Astrocyte (in vitro differentiated cells and primary cell): Measurements from ENCODE around the gene GABBR2. TPM values are rescaled to one million over a fixed set of nuclear protein-coding genes. Genes with fewer than 3 reads are reported as not detected.

Source experiments
- DNase-seq: peaks from one replicate; pipeline ENCODE4 v3.0.0-alpha.2; 2010; ENCODE audit warnings: low read depth
- FAIRE-seq: peaks from 2 replicates; lab custom pipeline; 2011; peaks lifted over from hg19 to GRCh38; lab: Jason Lieb, UNC
- H2AFZ ChIP-seq: 2 replicates; pipeline ENCODE4 v1.6.0; 2012; ENCODE audit warnings: low read depth, low read length, inconsistent platforms
- H3K27ac ChIP-seq: 2 replicates; pipeline ENCODE4 v1.5.1; 2011; ENCODE audit warnings: low read depth, low read length, inconsistent platforms
- H3K27me3 ChIP-seq: 2 replicates; pipeline ENCODE4 v1.6.0; 2011; ENCODE audit warnings: low read length, inconsistent platforms; ENCODE audit not compliant: insufficient read depth
- H3K36me3 ChIP-seq: 2 replicates; pipeline ENCODE4 v1.5.1; 2011; ENCODE audit warnings: low read length, inconsistent platforms; ENCODE audit not compliant: insufficient read depth
- H3K4me1 ChIP-seq: 2 replicates; pipeline ENCODE4 v1.5.1; 2011; ENCODE audit warnings: low read length, inconsistent platforms; ENCODE audit not compliant: insufficient read depth
- H3K4me2 ChIP-seq: 2 replicates; pipeline ENCODE4 v1.6.0; 2012; ENCODE audit warnings: low read length, inconsistent platforms
- H3K4me3 ChIP-seq: 2 replicates; pipeline ENCODE4 v1.5.1; 2011; ENCODE audit warnings: low read depth, mild to moderate bottlenecking, low read length, inconsistent platforms; ENCODE audit not compliant: insufficient read depth
- H3K79me2 ChIP-seq: 2 replicates; pipeline ENCODE4 v1.6.0; 2012; ENCODE audit warnings: mild to moderate bottlenecking, low read length, inconsistent platforms; ENCODE audit not compliant: insufficient read depth
- H3K9ac ChIP-seq: 2 replicates; pipeline ENCODE4 v1.6.0; 2012; ENCODE audit warnings: mild to moderate bottlenecking, low read length, inconsistent platforms
- H3K9me3 ChIP-seq: 2 replicates; pipeline ENCODE4 v1.5.1; 2012; ENCODE audit warnings: low read depth, mild to moderate bottlenecking, low read length, inconsistent platforms; ENCODE audit not compliant: insufficient read depth
- H4K20me1 ChIP-seq: 2 replicates; pipeline ENCODE4 v1.6.0; 2012; ENCODE audit warnings: low read length, inconsistent platforms; ENCODE audit not compliant: insufficient read depth
- H3K27ac Mint-ChIP-seq: one replicate; pipeline ENCODE4 v1.8.0; 2021; ENCODE audit warnings: mild to moderate bottlenecking, mixed read lengths; ENCODE audit not compliant: unreplicated experiment
- H3K27me3 Mint-ChIP-seq: one replicate; pipeline ENCODE4 v1.8.0; 2021; ENCODE audit warnings: low read depth, mixed read lengths; ENCODE audit not compliant: unreplicated experiment
- H3K36me3 Mint-ChIP-seq: one replicate; pipeline ENCODE4 v1.8.0; 2021; ENCODE audit warnings: low read depth, mixed read lengths; ENCODE audit not compliant: unreplicated experiment
- H3K4me1 Mint-ChIP-seq: one replicate; pipeline ENCODE4 v1.8.0; 2021; ENCODE audit warnings: low read depth, mixed read lengths; ENCODE audit not compliant: unreplicated experiment
- H3K4me3 Mint-ChIP-seq: one replicate; pipeline ENCODE4 v1.8.0; 2021; ENCODE audit warnings: mild to moderate bottlenecking, moderate library complexity, mixed read lengths; ENCODE audit not compliant: unreplicated experiment
- H3K9me3 Mint-ChIP-seq: one replicate; pipeline ENCODE4 v1.8.0; 2021; ENCODE audit warnings: mild to moderate bottlenecking, mixed read lengths; ENCODE audit not compliant: unreplicated experiment
- CTCF ChIP-seq: IDR thresholded peaks from 2 replicates; pipeline ENCODE4 v1.5.1; 2011; ENCODE audit warnings: low read depth, mild to moderate bottlenecking, inconsistent platforms, low read length, moderate library complexity; ENCODE audit not compliant: insufficient read depth
- EZH2 ChIP-seq: IDR thresholded peaks from 2 replicates; pipeline ENCODE4 v1.6.1; 2012; ENCODE audit warnings: mild to moderate bottlenecking, low read length, inconsistent platforms; ENCODE audit not compliant: insufficient read depth
- total RNA-seq: library from RNA; stranded (reverse); gene quantifications from 2 replicates; pipeline ENCODE4 v1.2.1, GENCODE V29; 2021

GABBR2 gene
- total RNA-seq, 1 donor from 2014 or later = 2.0 TPM

GRCh38 chr9:98552331-98552730 lies 156.4 kb downstream of the GABBR2 start:
- Histone ChIP-seq H3K36me3 (no peaks in the 10 kb centered on the region), H3K27me3 (no peaks in the 10 kb centered on the region), H3K4me2 (peak overlapping the region; percentile 70), H3K4me3 (no peak overlapping the region), H3K9ac (peak overlapping the region; percentile 46), H3K4me1 (peaks cover 30% of the 10 kb centered on the region), H3K9me3 (no peaks in the 10 kb centered on the region), H4K20me1 (no peaks in the 10 kb centered on the region), H3K27ac (peak overlapping the region; percentile 71), H2AFZ (no peak overlapping the region), H3K79me2 (no peaks in the 10 kb centered on the region)
- no peak for TF ChIP-seq EZH2
- TF ChIP-seq CTCF = no peak
- DNase-seq (peak; percentile 68), FAIRE-seq (no peak)
- H3K9me3 Mint-ChIP-seq = no peaks in the 10 kb centered on the region
- H3K27ac Mint-ChIP-seq = no peak overlapping the region
- H3K27me3 Mint-ChIP-seq = peaks cover 14% of the 10 kb centered on the region
- H3K4me1 Mint-ChIP-seq = peaks cover 28% of the 10 kb centered on the region
- no peak overlapping the region for H3K4me3 Mint-ChIP-seq
- H3K36me3 Mint-ChIP-seq = no peaks in the 10 kb centered on the region

GRCh38 chr9:98551511-98552286 lies 157.0 kb downstream of the GABBR2 start:
- H3K36me3 ChIP-seq = no peaks in the 10 kb centered on the region
- peaks cover 14% of the 10 kb centered on the region for H3K27me3 Mint-ChIP-seq
- H4K20me1 ChIP-seq = no peaks in the 10 kb centered on the region
- peak overlapping the region; percentile 70 for H3K27ac Mint-ChIP-seq
- no peaks in the 10 kb centered on the region for H3K27me3 ChIP-seq
- H3K9ac ChIP-seq = peak overlapping the region; percentile 46
- no peaks in the 10 kb centered on the region for H3K79me2 ChIP-seq
- peaks cover 28% of the 10 kb centered on the region for H3K4me1 Mint-ChIP-seq
- no peak overlapping the region for H2AFZ ChIP-seq
- H3K4me1 ChIP-seq = peaks cover 30% of the 10 kb centered on the region
- no peak for TF ChIP-seq EZH2
- DNase-seq (peak; percentile 99), FAIRE-seq (peak; percentile 43)
- peak overlapping the region; percentile 71 for H3K27ac ChIP-seq
- peak overlapping the region; percentile 70 for H3K4me2 ChIP-seq
- no peaks in the 10 kb centered on the region for H3K9me3 ChIP-seq
- H3K9me3 Mint-ChIP-seq = no peaks in the 10 kb centered on the region
- no peak overlapping the region for H3K4me3 ChIP-seq
- H3K36me3 Mint-ChIP-seq = no peaks in the 10 kb centered on the region
- H3K4me3 Mint-ChIP-seq = no peak overlapping the region

- peaks cover 30% of the 10 kb centered on the region for H3K4me1 ChIP-seq
- peak overlapping the region; percentile 70 for H3K4me2 ChIP-seq
- Mint-ChIP-seq H3K9me3 (no peaks in the 10 kb centered on the region), H3K27ac (peak overlapping the region; percentile 6), H3K27me3 (peaks cover 6% of the 10 kb centered on the region), H3K4me1 (peaks cover 26% of the 10 kb centered on the region), H3K4me3 (no peak overlapping the region), H3K36me3 (no peaks in the 10 kb centered on the region)
- H3K79me2 ChIP-seq = no peaks in the 10 kb centered on the region
- peak; percentile 91 for DNase-seq
- peak overlapping the region; percentile 46 for H3K9ac ChIP-seq
- no peak for FAIRE-seq
- H3K4me3 ChIP-seq = no peak overlapping the region
- H2AFZ ChIP-seq = peak overlapping the region; percentile 15
- no peaks in the 10 kb centered on the region for H3K36me3 ChIP-seq
- H3K27ac ChIP-seq = peak overlapping the region; percentile 71
- no peaks in the 10 kb centered on the region for H4K20me1 ChIP-seq
- TF ChIP-seq CTCF = no peak
- TF ChIP-seq EZH2 = no peak
- no peaks in the 10 kb centered on the region for H3K27me3 ChIP-seq
- H3K9me3 ChIP-seq = no peaks in the 10 kb centered on the region
Measured at GRCh38 chr9:98550206-98550820, 158.4 kb downstream of the GABBR2 start.
